ENCODE measurements around the gene CREB5.

CREB5 gene

DNA sequence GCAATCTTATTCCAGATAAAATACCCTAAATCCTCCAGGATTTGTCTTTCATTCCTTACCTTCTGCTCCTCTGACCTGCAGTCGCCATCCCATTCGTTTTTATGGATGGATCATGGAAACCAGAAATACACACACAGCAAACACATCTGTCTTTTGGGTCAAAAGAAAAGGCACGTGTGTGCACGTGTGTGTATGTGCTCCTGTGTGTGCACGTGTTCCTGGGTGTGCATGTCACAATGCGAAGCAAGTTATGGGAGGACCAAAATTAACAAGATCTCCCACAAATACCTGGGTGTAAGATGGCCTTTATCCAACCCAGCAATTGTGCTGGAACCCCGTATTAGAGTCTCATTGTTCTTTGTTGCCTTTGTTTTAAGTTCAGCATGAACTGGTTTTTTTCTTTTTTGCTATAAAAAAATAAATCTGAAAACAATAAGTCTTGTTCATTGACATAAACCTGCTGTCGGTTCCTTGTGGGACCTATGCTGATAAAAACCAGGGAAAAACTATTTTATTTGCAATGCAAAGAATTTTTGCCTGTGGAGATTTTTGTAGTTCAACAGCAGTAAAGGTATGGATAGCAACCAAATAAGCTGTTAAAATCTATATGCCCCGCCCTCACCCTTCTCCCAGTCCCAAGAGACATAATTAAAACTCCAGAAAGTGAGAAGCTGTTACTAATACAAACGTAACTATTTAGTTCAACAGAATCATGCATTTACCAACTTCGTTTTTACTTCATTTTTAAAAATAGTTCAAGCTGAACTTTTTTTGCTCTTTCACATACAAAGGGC, 229.6 kb downstream of the CREB5 start:
- TF ChIP-seq EZH2 (IDR thresholded peaks at IDR 0.05; ENCODE audit: borderline replicate concordance, low read depth, low read length, severe bottlenecking): no peak
- TF ChIP-seq, protein P1, sequence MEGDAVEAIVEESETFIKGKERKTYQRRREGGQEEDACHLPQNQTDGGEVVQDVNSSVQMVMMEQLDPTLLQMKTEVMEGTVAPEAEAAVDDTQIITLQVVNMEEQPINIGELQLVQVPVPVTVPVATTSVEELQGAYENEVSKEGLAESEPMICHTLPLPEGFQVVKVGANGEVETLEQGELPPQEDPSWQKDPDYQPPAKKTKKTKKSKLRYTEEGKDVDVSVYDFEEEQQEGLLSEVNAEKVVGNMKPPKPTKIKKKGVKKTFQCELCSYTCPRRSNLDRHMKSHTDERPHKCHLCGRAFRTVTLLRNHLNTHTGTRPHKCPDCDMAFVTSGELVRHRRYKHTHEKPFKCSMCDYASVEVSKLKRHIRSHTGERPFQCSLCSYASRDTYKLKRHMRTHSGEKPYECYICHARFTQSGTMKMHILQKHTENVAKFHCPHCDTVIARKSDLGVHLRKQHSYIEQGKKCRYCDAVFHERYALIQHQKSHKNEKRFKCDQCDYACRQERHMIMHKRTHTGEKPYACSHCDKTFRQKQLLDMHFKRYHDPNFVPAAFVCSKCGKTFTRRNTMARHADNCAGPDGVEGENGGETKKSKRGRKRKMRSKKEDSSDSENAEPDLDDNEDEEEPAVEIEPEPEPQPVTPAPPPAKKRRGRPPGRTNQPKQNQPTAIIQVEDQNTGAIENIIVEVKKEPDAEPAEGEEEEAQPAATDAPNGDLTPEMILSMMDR (IDR thresholded peaks at IDR 0.05; ENCODE audit: borderline replicate concordance, extremely low read depth, low read length, poor library complexity, severe bottlenecking): no peak

DNA sequence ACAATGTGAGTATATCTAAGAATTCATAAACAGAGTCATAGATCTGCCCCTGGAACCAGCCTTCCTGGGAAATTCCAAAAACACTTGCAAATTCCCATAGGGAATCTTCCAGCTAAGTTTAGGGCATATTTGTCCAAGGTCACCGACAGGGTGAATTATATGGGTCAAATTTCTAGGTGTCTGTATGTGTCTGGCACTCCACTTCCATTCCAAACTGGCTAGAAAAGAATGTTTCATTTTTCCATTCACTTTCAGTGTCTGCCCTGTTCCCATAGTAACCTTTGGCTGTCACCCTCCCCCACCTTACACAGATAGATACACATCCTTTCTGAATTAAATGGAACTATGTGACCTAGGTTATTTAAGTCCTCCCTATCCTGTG, 230.9 kb downstream of the CREB5 start:
- Histone ChIP-seq H3K36me3 (ENCODE audit: insufficient read depth, low read length) (no peaks in the 10 kb centered on the region), H3K9ac (ENCODE audit: low read depth, low read length) (no peak overlapping the region), H4K20me1 (ENCODE audit: insufficient read depth, low read length) (no peaks in the 10 kb centered on the region), H3K79me2 (ENCODE audit: insufficient read depth, low read length) (no peaks in the 10 kb centered on the region), H3K27me3 (ENCODE audit: insufficient read depth, low read length, poor library complexity) (peaks cover 12% of the 10 kb centered on the region), H3K9me3 (ENCODE audit: insufficient read depth, low read length, severe bottlenecking) (no peaks in the 10 kb centered on the region), H2AFZ (ENCODE audit: low read depth, low read length) (no peak overlapping the region), H3K4me1 (ENCODE audit: insufficient read depth, low read length) (no peaks in the 10 kb centered on the region), H3K4me3 (ENCODE audit: low read depth in 1 of 2, low read length in 2 of 2) (no peak overlapping the region), H3K27ac (ENCODE audit: low read length) (no peak overlapping the region), H3K4me2 (ENCODE audit: insufficient read depth, low read length) (no peak overlapping the region)
- ATAC-seq (ENCODE audit: insufficient read depth, low read depth) (no peak), DNase-seq (no peak)
- TF ChIP-seq EZH2 (IDR thresholded peaks at IDR 0.05; ENCODE audit: borderline replicate concordance, low read depth, low read length, severe bottlenecking): no peak
- TF ChIP-seq, protein P1 (IDR thresholded peaks at IDR 0.05; ENCODE audit: borderline replicate concordance, extremely low read depth, low read length, poor library complexity, severe bottlenecking): no peak

More for the DNA sequence above, 229.6 kb downstream of the CREB5 start:
- ATAC-seq (ENCODE audit: insufficient read depth, low read depth): no peak
- H3K79me2 ChIP-seq (ENCODE audit: insufficient read depth, low read length): no peaks in the 10 kb centered on the region
- no peaks in the 10 kb centered on the region for H3K36me3 ChIP-seq (ENCODE audit: insufficient read depth, low read length)
- peaks cover 12% of the 10 kb centered on the region for H3K27me3 ChIP-seq (ENCODE audit: insufficient read depth, low read length, poor library complexity)
- H3K27ac ChIP-seq (ENCODE audit: low read length): no peak overlapping the region
- DNase-seq: no peak
- H3K4me2 ChIP-seq (ENCODE audit: insufficient read depth, low read length): no peak overlapping the region
- H2AFZ ChIP-seq (ENCODE audit: low read depth, low read length): no peak overlapping the region
- H3K4me1 ChIP-seq (ENCODE audit: insufficient read depth, low read length): no peaks in the 10 kb centered on the region
- no peak overlapping the region for H3K9ac ChIP-seq (ENCODE audit: low read depth, low read length)
- H3K9me3 ChIP-seq (ENCODE audit: insufficient read depth, low read length, severe bottlenecking): no peaks in the 10 kb centered on the region
- no peaks in the 10 kb centered on the region for H4K20me1 ChIP-seq (ENCODE audit: insufficient read depth, low read length)
- no peak overlapping the region for H3K4me3 ChIP-seq (ENCODE audit: low read depth in 1 of 2, low read length in 2 of 2)

DNA sequence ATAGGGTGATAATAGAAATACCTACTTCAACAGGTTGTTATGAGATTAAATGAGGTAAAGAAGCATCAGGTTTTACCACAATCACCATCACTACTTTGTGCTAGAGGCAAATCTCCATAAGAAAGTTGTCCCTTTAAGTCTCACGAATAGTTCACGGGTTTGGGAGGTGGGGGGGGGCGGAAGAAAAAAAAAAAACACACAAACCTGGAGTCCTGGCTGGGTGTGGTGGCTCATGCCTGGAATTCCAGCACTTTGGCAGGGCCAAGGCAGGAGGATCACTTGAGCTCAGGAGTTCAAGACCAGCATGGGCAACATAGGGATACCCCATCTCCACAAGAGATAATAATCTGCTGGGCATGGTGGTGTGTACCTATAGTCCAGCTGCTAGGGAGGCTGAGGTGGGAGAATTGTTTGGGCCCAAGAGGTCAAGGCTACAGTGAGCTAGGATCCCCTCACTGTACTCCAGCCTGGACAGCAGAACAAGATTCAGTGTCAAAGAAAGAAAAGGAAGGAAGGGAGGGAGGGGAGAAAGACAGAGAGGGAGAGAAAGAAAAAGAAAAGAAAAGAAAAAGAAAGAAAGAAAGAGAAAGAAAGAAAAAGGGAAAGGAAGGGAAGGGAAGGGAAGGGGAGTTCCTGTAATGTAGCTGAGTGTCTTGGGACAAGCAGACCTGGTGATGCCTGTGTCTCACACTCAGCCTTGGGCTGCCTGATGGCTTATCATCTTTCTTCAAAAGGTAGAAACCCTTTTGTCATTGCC, 231.4 kb downstream of the CREB5 start:
- H3K4me3 ChIP-seq (ENCODE audit: low read depth in 1 of 2, low read length in 2 of 2): no peak overlapping the region
- no peak for DNase-seq
- H3K9ac ChIP-seq (ENCODE audit: low read depth, low read length): no peak overlapping the region
- no peaks in the 10 kb centered on the region for H4K20me1 ChIP-seq (ENCODE audit: insufficient read depth, low read length)
- H3K79me2 ChIP-seq (ENCODE audit: insufficient read depth, low read length): no peaks in the 10 kb centered on the region
- H3K9me3 ChIP-seq (ENCODE audit: insufficient read depth, low read length, severe bottlenecking): no peaks in the 10 kb centered on the region
- no peak overlapping the region for H3K4me2 ChIP-seq (ENCODE audit: insufficient read depth, low read length)
- peaks cover 12% of the 10 kb centered on the region for H3K27me3 ChIP-seq (ENCODE audit: insufficient read depth, low read length, poor library complexity)
- H3K4me1 ChIP-seq (ENCODE audit: insufficient read depth, low read length): no peaks in the 10 kb centered on the region
- no peak overlapping the region for H2AFZ ChIP-seq (ENCODE audit: low read depth, low read length)
- no peak overlapping the region for H3K27ac ChIP-seq (ENCODE audit: low read length)
- no peaks in the 10 kb centered on the region for H3K36me3 ChIP-seq (ENCODE audit: insufficient read depth, low read length)
- TF ChIP-seq EZH2 (IDR thresholded peaks at IDR 0.05; ENCODE audit: borderline replicate concordance, low read depth, low read length, severe bottlenecking): no peak
- TF ChIP-seq, protein P1 (IDR thresholded peaks at IDR 0.05; ENCODE audit: borderline replicate concordance, extremely low read depth, low read length, poor library complexity, severe bottlenecking): no peak
- no peak for ATAC-seq (ENCODE audit: insufficient read depth, low read depth)

All from DND-41 (cell line).